Fibroblast of lung (primary cell): ENCODE data around the gene MAP3K6.

Source experiments
- EZH2 ChIP-seq: IDR thresholded peaks from 2 replicates; pipeline ENCODE4 v1.5.1; 2012; ENCODE audit warnings: low read length, control low read depth, mild to moderate bottlenecking; ENCODE audit errors: missing control alignments
- TF ChIP-seq, protein P1 (sequence below), 2 donors: IDR thresholded peaks in 1 of 2; conservative IDR thresholded peaks in 1 of 2; 1 replicate in 1 of 2; 2 replicates in 1 of 2; pipeline ENCODE4 v1.5.1; 2011 to 2012; ENCODE audit warnings: low read length in 2 of 2, control low read depth in 1 of 2, inconsistent platforms in 1 of 2, low read depth in 1 of 2, mild to moderate bottlenecking in 1 of 2

DNA sequence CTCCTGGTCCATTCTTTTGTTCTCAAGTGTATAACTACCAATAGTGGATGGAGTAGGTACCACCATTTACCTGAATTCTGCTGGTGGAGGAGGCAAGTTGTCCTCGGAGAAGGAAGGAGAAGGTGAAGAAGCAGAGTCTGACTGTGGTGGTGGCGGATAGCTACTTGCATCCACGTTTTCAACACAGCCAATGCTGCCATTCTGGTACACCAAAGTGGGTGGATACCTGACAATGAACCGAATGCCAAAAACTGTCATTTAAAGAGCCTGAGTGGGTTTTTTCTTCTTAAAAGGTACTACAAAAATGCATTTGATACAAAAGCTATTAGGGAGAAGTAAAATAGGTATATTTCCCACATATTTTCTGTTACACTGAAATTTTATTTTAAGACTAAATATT lies 45.7 kb upstream of the MAP3K6 start:
- TF ChIP-seq, protein P1, sequence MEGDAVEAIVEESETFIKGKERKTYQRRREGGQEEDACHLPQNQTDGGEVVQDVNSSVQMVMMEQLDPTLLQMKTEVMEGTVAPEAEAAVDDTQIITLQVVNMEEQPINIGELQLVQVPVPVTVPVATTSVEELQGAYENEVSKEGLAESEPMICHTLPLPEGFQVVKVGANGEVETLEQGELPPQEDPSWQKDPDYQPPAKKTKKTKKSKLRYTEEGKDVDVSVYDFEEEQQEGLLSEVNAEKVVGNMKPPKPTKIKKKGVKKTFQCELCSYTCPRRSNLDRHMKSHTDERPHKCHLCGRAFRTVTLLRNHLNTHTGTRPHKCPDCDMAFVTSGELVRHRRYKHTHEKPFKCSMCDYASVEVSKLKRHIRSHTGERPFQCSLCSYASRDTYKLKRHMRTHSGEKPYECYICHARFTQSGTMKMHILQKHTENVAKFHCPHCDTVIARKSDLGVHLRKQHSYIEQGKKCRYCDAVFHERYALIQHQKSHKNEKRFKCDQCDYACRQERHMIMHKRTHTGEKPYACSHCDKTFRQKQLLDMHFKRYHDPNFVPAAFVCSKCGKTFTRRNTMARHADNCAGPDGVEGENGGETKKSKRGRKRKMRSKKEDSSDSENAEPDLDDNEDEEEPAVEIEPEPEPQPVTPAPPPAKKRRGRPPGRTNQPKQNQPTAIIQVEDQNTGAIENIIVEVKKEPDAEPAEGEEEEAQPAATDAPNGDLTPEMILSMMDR (conservative IDR thresholded peaks at IDR 0.05 in 1 of 2, IDR thresholded peaks at IDR 0.05 in 1 of 2; ENCODE audit: low read depth in 1 of 2, low read length in 2 of 2), result no peak
- TF ChIP-seq EZH2, result no peak
